Esophagus (tissue), 2 donors: ENCODE data around the gene LYPD1. TPM values are rescaled to one million over a fixed set of nuclear protein-coding genes. Genes with fewer than 3 reads are reported as not detected.

ENCODE experiments used
- H3K27ac ChIP-seq, 2 donors: one replicate each; pipeline ENCODE4 v1.5.1; 2013; ENCODE audit warnings: low read depth in 2 of 2, mild to moderate bottlenecking in 2 of 2, inconsistent platforms in 1 of 2, low read length in 1 of 2, moderate library complexity in 1 of 2
- H3K27me3 ChIP-seq, 2 donors: one replicate each; pipeline ENCODE4 v1.6.1; 2013; ENCODE audit warnings: low read length in 2 of 2, control low read depth in 1 of 2, mild to moderate bottlenecking in 1 of 2; ENCODE audit not compliant: insufficient read depth in 2 of 2, control insufficient read depth in 1 of 2
- H3K36me3 ChIP-seq, 2 donors: one replicate each; pipeline ENCODE4 v1.6.1; 2013; ENCODE audit warnings: low read length in 1 of 2; ENCODE audit not compliant: control insufficient read depth in 2 of 2, insufficient read depth in 2 of 2
- H3K4me1 ChIP-seq, 2 donors: one replicate each; pipeline ENCODE4 v1.6.1; 2013; ENCODE audit warnings: low read length in 1 of 2; ENCODE audit not compliant: control insufficient read depth in 2 of 2, insufficient read depth in 2 of 2
- H3K4me3 ChIP-seq, 2 donors: one replicate each; pipeline ENCODE4 v1.5.1; 2013; ENCODE audit warnings: low read length in 2 of 2, mild to moderate bottlenecking in 2 of 2, low read depth in 1 of 2, moderate library complexity in 1 of 2
- H3K9me3 ChIP-seq, 2 donors: one replicate each; pipeline ENCODE4 v1.6.1; 2013; ENCODE audit warnings: mild to moderate bottlenecking in 2 of 2, low read depth in 1 of 2, low read length in 1 of 2, moderate library complexity in 1 of 2; ENCODE audit not compliant: control insufficient read depth in 2 of 2, insufficient read depth in 1 of 2
- WGBS, 2 donors: extraction: QIAGEN DNeasy Blood & Tissue Kit; methylation state at CpG; one replicate each; pipeline ENCODE4 v1.1.7; 2013; 5-methylcytosine and 5-hydroxymethylcytosine counted together
- polyA plus RNA-seq, 2 donors: library from polyadenylated mRNA; stranded (reverse); fragments of 200-250 nt; gene quantifications; one replicate each; pipeline ENCODE4 v1.2.3, GENCODE V29; 2013
- donor health status: healthy with polysubstance abuse.
- donor health status: Bipolar disorder and iron deficiency.

LYPD1 gene
- polyA plus RNA-seq, 2 donors: 0.24 to 0.56 TPM

DNA sequence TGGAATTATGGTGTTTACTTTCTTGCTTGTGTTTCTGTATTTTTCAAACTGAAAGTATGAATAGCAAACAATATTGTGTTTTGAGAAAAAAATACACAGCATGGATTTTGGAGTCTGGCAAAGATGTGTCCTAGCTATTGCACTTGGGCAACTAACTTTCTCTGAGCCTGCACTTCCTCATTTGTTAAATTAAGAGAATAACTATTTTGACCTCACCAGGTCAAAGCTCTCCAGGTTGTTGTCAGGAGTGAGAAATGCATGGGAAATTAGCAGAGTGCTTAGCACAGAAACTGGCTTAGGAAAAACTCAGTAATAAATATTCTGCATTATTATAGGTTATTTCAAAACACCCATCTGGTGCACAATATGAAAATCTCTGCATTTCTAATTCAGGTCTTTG lies 28.2 kb downstream of the LYPD1 start:
- no peaks in the 10 kb centered on the region for H3K36me3 ChIP-seq
- H3K27me3 ChIP-seq: no peaks in the 10 kb centered on the region
- H3K27ac ChIP-seq: no peak overlapping the region
- no peaks in the 10 kb centered on the region for H3K4me1 ChIP-seq
- H3K9me3 ChIP-seq: no peaks in the 10 kb centered on the region
- no peak overlapping the region for H3K4me3 ChIP-seq

DNA sequence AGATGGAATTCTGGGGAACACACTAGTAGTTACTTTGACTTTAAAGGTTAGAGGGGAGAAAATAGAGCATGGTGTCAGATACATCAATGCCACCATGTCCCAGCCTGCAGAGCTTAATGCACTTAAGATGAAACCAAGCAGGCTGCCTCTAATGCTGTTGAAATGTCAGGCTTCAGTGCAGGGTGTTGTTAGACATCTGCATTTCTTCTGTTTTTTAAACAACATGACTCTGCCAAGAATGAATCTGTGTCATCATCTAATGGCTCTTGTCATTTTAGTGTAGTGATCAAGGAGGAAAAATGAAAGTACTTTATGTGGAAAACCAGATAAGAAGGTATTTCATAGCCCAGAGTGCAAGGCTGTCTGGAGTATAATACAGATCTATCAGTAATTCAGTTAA lies 29.9 kb downstream of the LYPD1 start:
- H3K4me1 ChIP-seq: no peaks in the 10 kb centered on the region
- no peak overlapping the region for H3K4me3 ChIP-seq
- no peak overlapping the region for H3K27ac ChIP-seq
- no peaks in the 10 kb centered on the region for H3K27me3 ChIP-seq
- no peaks in the 10 kb centered on the region for H3K36me3 ChIP-seq
- H3K9me3 ChIP-seq: no peaks in the 10 kb centered on the region

DNA sequence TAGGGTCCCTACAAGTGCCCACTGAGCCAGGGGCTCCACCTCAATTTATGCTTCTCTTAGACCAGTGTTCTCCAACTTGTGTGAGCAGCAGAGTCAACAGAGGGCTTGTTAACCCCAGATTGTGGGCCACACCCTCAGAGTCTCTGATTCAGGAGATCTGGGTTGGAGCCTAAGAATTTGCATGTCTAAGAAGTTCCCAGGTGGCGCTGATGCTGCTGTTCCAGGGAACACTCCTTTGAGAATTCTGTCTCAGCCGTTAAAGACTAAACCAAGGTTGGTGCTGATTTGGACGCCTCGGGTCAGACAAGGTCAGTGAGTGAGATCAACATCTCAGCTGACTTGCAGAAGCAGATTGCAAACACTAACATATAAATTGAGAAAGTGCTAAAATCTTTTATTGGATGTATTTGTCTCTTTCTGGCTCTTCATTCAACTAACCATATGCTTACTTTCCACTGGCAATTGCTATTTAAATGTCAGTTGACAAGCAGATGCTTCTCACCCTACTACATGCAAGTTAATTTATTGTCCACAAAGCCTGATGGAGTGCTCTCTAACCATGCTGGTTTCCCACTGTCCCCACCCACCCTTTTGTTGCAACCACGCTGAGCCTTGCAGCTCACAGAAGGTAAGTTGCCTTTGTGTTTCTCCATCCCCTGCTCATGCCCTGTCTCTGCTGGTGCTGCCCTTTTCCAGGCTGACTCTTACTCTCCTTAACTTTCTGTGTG lies 31.5 kb downstream of the LYPD1 start:
- no peaks in the 10 kb centered on the region for H3K9me3 ChIP-seq
- no peaks in the 10 kb centered on the region for H3K36me3 ChIP-seq
- no peaks in the 10 kb centered on the region for H3K4me1 ChIP-seq
- 79 to 81% methylated on average over 5 of the region's 5 CpGs for WGBS, 2 donors
- no peaks in the 10 kb centered on the region for H3K27me3 ChIP-seq
- no peak overlapping the region for H3K4me3 ChIP-seq
- no peak overlapping the region for H3K27ac ChIP-seq

DNA sequence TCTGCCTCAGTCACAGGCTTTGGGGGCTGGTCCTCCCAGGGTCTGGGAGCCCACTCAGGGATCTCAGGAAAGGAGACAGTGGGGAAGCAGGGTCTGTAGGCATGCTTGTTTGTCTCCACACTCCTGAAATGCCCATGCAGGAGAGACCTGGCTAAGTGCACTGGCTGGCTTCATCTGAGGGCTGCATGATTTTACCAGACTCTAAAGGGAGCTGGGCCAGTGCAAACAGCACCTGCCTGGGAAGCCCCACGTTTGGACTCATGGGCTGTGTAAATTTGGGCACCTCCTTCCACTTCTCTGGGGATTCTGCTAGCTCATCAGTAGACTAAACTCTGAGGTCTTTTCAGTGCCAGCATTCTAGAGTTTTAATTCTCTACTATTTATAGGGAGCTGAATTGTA lies 33.7 kb downstream of the LYPD1 start:
- Histone ChIP-seq H3K27ac (no peak overlapping the region), H3K4me1 (peaks cover 0 to 3% of the 10 kb centered on the region in 2 donors), H3K36me3 (no peaks in the 10 kb centered on the region), H3K9me3 (no peaks in the 10 kb centered on the region), H3K27me3 (no peaks in the 10 kb centered on the region), H3K4me3 (no peak overlapping the region)
- WGBS, 2 donors: 28 to 33% methylated on average over 1 of the region's 1 CpG

DNA sequence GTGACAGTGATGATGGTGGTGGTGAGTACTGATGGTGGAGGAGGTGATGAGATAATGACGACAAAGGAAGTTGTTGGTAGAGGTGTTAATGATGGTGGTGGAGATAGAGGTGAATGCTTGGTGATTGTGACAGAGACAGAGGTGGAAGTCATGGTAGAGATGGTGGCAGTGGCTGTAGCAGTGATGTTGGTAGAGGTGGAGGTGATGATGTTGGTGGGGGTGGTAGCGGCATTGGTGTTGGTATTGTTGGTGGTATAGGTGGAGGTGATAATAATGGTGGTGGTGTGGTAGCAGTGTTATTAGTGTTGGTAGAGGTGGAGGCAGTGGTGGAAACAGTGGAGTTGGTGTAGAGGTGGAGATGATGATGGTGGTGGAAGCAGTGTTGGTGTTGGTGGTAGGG lies 36.4 kb downstream of the LYPD1 start:
- Histone ChIP-seq H3K4me1 (peaks cover 0 to 3% of the 10 kb centered on the region in 2 donors), H3K27ac (no peak overlapping the region), H3K9me3 (no peaks in the 10 kb centered on the region), H3K27me3 (no peaks in the 10 kb centered on the region), H3K4me3 (no peak overlapping the region), H3K36me3 (no peaks in the 10 kb centered on the region)
- 87 to 93% methylated on average over 2 of the region's 2 CpGs for WGBS, 2 donors

DNA sequence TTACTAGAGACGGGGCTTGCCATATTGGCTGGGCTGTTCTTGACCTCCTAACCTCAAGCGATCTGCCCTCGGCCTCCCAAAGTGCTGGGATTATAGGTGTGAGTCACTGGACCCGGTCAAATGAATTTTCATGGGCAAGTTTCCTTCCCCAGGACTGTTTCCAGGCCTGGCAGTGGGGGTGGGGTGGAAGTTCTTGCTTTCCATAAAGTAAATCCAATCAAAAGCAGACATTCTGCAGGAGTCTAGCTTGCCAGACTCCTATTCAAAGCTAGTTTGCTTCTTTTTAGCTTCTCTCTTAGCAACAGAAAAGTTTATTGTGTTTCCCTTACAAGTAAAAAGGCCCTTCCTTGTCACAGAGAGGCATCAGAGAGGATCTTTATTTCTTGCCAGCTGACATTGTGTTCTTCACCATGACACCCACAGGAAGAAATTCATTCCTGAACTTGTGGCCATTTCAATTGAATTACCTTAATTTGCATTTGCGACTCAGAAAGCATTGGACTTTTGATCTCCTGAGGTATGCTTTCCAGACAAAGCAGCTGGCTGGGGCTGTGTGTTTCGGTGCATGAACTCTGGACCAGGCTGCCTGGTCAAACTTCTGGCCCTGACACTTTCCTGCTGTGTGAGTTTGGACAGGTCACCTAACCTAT lies 37.9 kb downstream of the LYPD1 start:
- peaks cover 0 to 3% of the 10 kb centered on the region in 2 donors for H3K4me1 ChIP-seq
- 38 to 45% methylated on average over 6 of the region's 6 CpGs for WGBS, 2 donors
- H3K27ac ChIP-seq: peak overlapping the region in 1 of 2 donors; percentile 18

DNA sequence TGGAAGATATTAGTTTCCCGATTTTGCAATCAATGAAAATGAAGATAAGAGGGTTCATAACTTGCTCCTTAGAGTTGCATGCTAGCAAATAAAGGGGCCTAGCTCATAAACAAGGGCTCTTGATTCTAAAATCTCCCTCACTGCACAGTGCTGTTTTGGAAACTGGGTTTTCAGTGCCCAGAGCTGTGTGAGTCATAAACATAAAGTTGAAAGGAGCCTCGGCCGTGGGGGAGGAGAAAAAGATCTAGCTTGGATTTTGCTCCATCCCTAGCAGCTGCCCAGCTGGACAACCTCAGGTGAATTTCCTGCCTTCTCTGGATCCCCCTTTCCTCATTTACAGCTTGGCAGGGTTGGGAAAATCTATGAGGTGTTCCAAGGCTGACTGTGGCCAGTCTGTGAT lies 42.5 kb downstream of the LYPD1 start:
- no peak overlapping the region for H3K27ac ChIP-seq
- WGBS, 2 donors: 61 to 68% methylated on average over 3 of the region's 3 CpGs
- peaks cover 0 to 3% of the 10 kb centered on the region in 2 donors for H3K4me1 ChIP-seq
- H3K4me3 ChIP-seq: no peak overlapping the region
- H3K9me3 ChIP-seq: no peaks in the 10 kb centered on the region
- no peaks in the 10 kb centered on the region for H3K36me3 ChIP-seq
- no peaks in the 10 kb centered on the region for H3K27me3 ChIP-seq

More for the DNA sequence above, 37.9 kb downstream of the LYPD1 start:
- Histone ChIP-seq H3K27me3 (no peaks in the 10 kb centered on the region), H3K36me3 (no peaks in the 10 kb centered on the region), H3K4me3 (no peak overlapping the region), H3K9me3 (no peaks in the 10 kb centered on the region)

DNA sequence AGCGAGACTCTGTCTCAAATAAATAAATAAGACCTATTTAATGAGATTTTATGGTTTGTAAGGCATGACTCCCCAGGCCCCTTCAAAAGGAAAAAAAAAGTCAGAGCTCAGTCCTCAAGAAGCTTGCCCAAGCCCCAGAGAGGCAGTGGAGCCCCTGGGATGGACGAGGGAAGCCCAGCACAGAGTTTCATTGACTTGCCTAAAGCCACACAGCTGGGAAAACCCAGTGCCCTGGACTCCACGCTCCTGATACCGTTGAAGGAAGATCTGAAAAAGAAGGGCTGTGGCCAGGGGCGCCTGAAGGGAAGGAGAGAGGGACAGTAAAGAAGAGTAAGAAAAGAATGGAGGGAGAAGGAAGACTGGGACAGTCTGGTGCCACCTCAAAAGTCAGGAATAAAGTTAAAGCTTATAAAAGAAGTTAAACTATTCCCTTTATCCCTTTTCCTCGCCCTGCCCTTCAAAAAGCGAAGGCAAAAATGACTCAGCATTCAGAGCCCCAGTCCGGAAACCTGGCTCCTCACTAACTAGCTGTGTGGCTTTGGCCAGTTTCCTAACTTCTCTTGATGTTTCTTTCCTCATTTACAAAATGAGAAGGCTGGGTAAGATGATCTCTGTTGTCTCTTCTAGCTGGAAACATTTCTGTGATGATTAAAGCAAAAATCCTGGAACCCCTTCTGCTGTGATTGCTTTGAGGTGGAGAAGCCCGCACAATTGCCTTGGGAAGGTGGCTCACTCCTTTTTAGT lies 46.7 kb downstream of the LYPD1 start:
- Histone ChIP-seq H3K36me3 (no peaks in the 10 kb centered on the region), H3K27ac (peak overlapping the region in 1 of 2 donors; percentile 53), H3K4me1 (peaks cover 0 to 5% of the 10 kb centered on the region in 2 donors), H3K9me3 (no peaks in the 10 kb centered on the region), H3K4me3 (no peak overlapping the region), H3K27me3 (no peaks in the 10 kb centered on the region)
- WGBS, 2 donors: 47 to 63% methylated on average over 9 of the region's 9 CpGs

DNA sequence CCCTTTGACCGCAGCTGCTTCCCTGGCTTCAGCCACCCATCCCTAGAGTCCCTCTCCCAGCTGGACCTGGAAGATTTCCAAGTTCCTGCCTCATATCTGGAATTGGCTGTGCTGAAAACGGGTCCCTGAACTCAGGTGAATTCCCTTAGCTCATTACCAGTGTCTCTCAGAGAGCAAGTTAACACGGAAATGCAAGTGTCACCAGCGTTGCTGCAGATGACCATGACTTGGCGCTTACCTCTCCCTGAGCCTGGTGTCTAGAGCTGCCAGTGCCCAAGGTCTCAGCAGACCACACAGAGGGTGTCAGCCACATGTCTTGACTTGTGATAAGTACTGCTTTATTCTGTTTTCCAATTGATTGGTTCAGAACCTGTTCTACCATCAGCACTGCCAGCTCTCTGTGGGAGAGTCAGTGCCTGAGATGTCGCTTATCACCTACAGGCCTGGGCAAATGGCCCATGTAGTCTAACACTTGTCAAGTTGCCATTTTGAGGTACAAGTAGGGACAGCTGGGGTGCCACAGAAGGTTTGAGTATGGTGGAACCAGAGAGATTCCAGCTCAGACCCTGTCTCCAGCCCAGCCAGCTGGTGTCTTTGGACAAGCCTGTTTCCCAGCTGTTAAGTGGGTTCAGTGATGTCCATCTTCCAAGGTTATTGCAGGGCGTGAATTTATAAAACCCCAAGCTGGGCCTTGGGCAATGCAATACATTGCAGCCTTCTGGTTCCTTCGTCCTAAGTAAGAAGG lies 48.7 kb downstream of the LYPD1 start:
- H3K4me3 ChIP-seq: no peak overlapping the region
- no peaks in the 10 kb centered on the region for H3K27me3 ChIP-seq
- H3K36me3 ChIP-seq: no peaks in the 10 kb centered on the region
- H3K9me3 ChIP-seq: no peaks in the 10 kb centered on the region
- peak overlapping the region in 1 of 2 donors; percentile 16 for H3K27ac ChIP-seq
- 51 to 53% methylated on average over 8 of the region's 8 CpGs for WGBS, 2 donors
- H3K4me1 ChIP-seq: peaks cover 0 to 5% of the 10 kb centered on the region in 2 donors
